Ishikawa (cell line): ENCODE data around the gene ANKRD44.
A peak's percentile ranks its signal among the peaks of the same experiment; 100 is the strongest.

Experiments used
- CEBPB ChIP-seq: IDR thresholded peaks from 2 replicates; pipeline ENCODE4 v1.6.1; 2012
- CREB1 ChIP-seq: IDR thresholded peaks from 2 replicates; pipeline ENCODE4 v1.6.1; 2012; ENCODE audit warnings: low read depth
- EGR1 ChIP-seq: IDR thresholded peaks from 2 replicates; pipeline ENCODE4 v1.6.1; 2012
- EP300 ChIP-seq: IDR thresholded peaks from 2 replicates; pipeline ENCODE4 v1.6.1; 2012; ENCODE audit warnings: borderline replicate concordance
- FOXM1 ChIP-seq: IDR thresholded peaks from 2 replicates; pipeline ENCODE4 v1.6.1; 2012; ENCODE audit warnings: low read depth, borderline replicate concordance
- NFIC ChIP-seq: IDR thresholded peaks from 2 replicates; pipeline ENCODE4 v1.6.1; 2012
- RAD21 ChIP-seq: IDR thresholded peaks from 2 replicates; pipeline ENCODE4 v1.6.1; 2012; ENCODE audit warnings: low read depth
- REST ChIP-seq: IDR thresholded peaks from 2 replicates; pipeline ENCODE4 v1.6.1; 2012; ENCODE audit warnings: low read depth, mild to moderate bottlenecking
- TAF1 ChIP-seq: IDR thresholded peaks from 2 replicates; pipeline ENCODE4 v1.6.1; 2012; ENCODE audit warnings: low read depth, mild to moderate bottlenecking
- TCF12 ChIP-seq: IDR thresholded peaks from 2 replicates; pipeline ENCODE4 v1.6.1; 2012; ENCODE audit warnings: low read depth
- TEAD4 ChIP-seq: IDR thresholded peaks from 2 replicates; pipeline ENCODE4 v1.6.1; 2012
- USF1 ChIP-seq: IDR thresholded peaks from 2 replicates; pipeline ENCODE4 v1.6.1; 2012
- YY1 ChIP-seq: IDR thresholded peaks from 2 replicates; pipeline ENCODE4 v1.6.1; 2012; ENCODE audit warnings: low read depth
- ZBTB7A ChIP-seq: IDR thresholded peaks from 2 replicates; pipeline ENCODE4 v1.6.1; 2012; ENCODE audit warnings: low read depth
- TF ChIP-seq, protein P1 (sequence below): IDR thresholded peaks from 2 replicates; pipeline ENCODE4 v1.6.1; 2012

ANKRD44 gene

GRCh38 chr2:197197895-197198311, 112.7 kb downstream of the ANKRD44 start:
- TF ChIP-seq RAD21, result no peak
- TF ChIP-seq, protein P1, sequence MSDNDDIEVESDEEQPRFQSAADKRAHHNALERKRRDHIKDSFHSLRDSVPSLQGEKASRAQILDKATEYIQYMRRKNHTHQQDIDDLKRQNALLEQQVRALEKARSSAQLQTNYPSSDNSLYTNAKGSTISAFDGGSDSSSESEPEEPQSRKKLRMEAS, result no peak
- no peak for TF ChIP-seq EGR1
- no peak for TF ChIP-seq NFIC
- no peak for TF ChIP-seq CEBPB
- no peak for TF ChIP-seq ZBTB7A
- TF ChIP-seq TEAD4, result no peak
- no peak for TF ChIP-seq YY1
- TF ChIP-seq CREB1, result no peak
- no peak for TF ChIP-seq TAF1
- TF ChIP-seq USF1, result no peak
- no peak for TF ChIP-seq TCF12

- no peak for TF ChIP-seq TEAD4
- no peak for TF ChIP-seq RAD21
Measured at GRCh38 chr2:197196541-197197180, 113.9 kb downstream of the ANKRD44 start.

GRCh38 chr2:197195518-197195917, 115.1 kb downstream of the ANKRD44 start:
- no peak for TF ChIP-seq TAF1
- no peak for TF ChIP-seq USF1
- TF ChIP-seq, protein P1, result no peak
- TF ChIP-seq ZBTB7A, result no peak
- TF ChIP-seq CEBPB, result no peak
- no peak for TF ChIP-seq EP300
- TF ChIP-seq RAD21, result no peak
- TF ChIP-seq TCF12, result no peak
- no peak for TF ChIP-seq CREB1
- TF ChIP-seq REST, result no peak
- TF ChIP-seq YY1, result no peak
- TF ChIP-seq NFIC, result no peak

GRCh38 chr2:197191940-197192322, 118.6 kb downstream of the ANKRD44 start:
- no peak for TF ChIP-seq TAF1
- TF ChIP-seq TEAD4, result no peak
- no peak for TF ChIP-seq RAD21
- no peak for TF ChIP-seq EP300
- TF ChIP-seq USF1, result no peak
- no peak for TF ChIP-seq CREB1
- TF ChIP-seq EGR1, result no peak
- no peak for TF ChIP-seq TCF12
- no peak for TF ChIP-seq YY1
- no peak for TF ChIP-seq ZBTB7A
- no peak for TF ChIP-seq NFIC
- TF ChIP-seq REST, result no peak
- TF ChIP-seq, protein P1, result no peak
- TF ChIP-seq FOXM1, result no peak
- no peak for TF ChIP-seq CEBPB

DNA sequence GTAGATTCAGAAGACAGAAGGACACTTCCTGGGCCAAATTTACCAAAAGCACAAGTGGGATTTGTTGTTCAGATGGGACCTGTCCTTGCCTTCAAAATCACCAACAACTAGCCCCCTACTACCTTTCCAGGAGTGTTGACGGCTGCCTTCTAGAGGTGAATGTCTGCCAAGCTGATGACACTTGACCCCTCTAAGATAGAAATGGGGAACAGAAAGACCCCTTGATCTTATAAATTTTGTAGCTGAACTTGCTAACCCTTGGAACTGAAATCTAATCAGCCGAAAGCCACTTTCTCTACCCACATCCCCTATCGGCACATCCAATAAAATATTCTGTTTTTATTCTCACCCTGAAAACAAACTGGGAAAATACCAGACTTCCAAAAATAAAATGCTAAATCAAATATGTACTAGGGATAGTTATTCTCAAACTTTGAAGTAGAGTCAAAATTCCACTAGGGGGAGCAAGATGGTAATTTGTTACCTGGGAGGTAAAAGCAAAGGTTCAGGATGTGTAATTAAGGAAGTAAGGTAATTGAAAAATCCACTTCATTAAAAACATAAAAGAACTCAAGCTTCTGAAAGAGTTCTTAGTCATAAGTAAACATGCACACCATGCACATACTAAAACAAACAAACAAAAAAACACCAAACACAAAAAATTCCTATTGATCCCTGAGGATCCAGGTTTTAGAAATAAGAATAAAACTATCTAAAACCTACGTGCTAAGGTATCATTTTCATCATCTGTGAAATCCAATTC, 119.2 kb downstream of the ANKRD44 start:
- TF ChIP-seq TEAD4, result no peak
- peak; percentile 77 for TF ChIP-seq RAD21
- TF ChIP-seq NFIC, result no peak
- TF ChIP-seq CEBPB, result no peak

- TF ChIP-seq TEAD4, result no peak
Measured at GRCh38 chr2:197190100-197190432, 120.5 kb downstream of the ANKRD44 start.
